H9 (cell line): Measurements from ENCODE around the gene IFIT1. TPM values are rescaled to one million over a fixed set of nuclear protein-coding genes. Genes with fewer than 3 reads are reported as not detected.
"Not testable (repeated sequence)": the region's sequence is repeated elsewhere in the genome, so short reads cannot be mapped to it uniquely, and the experiment has no call there.

Experiments used
- DNase-seq: peaks from one replicate; pipeline ENCODE4 v3.0.0-alpha.2; 2017
- H2AFZ ChIP-seq: one replicate; pipeline ENCODE4 v1.6.1; 2013; ENCODE audit warnings: mild to moderate bottlenecking, low read length, control low read depth, moderate library complexity
- H2AK5ac ChIP-seq: 2 replicates; pipeline ENCODE4 v1.6.1; 2013; ENCODE audit warnings: low read length, control low read depth, mixed read lengths; ENCODE audit not compliant: insufficient read length
- H2BK120ac ChIP-seq: one replicate; pipeline ENCODE4 v1.6.1; 2013; ENCODE audit warnings: low read depth, mild to moderate bottlenecking, low read length, control low read depth, inconsistent platforms; ENCODE audit not compliant: poor library complexity, severe bottlenecking
- H2BK12ac ChIP-seq: 2 replicates; pipeline ENCODE4 v1.6.1; 2013; ENCODE audit warnings: low read length, control low read depth, mixed read lengths, low read depth; ENCODE audit not compliant: insufficient read length
- H2BK15ac ChIP-seq: 2 replicates; pipeline ENCODE4 v1.6.1; 2013; ENCODE audit warnings: low read depth, low read length, control low read depth
- H2BK20ac ChIP-seq: one replicate; pipeline ENCODE4 v1.6.1; 2013; ENCODE audit warnings: low read depth, mild to moderate bottlenecking, low read length, control low read depth, inconsistent platforms; ENCODE audit not compliant: poor library complexity, severe bottlenecking
- H2BK5ac ChIP-seq: 2 replicates; pipeline ENCODE4 v1.6.1; 2013; ENCODE audit warnings: low read length, control low read depth, mixed read lengths; ENCODE audit not compliant: insufficient read length
- H3K14ac ChIP-seq: 2 replicates; pipeline ENCODE4 v1.6.1; 2013; ENCODE audit warnings: low read length, control low read depth; ENCODE audit not compliant: insufficient read depth
- H3K18ac ChIP-seq: 2 replicates; pipeline ENCODE4 v1.6.1; 2013; ENCODE audit warnings: low read depth, mild to moderate bottlenecking, mixed read lengths, low read length, control low read depth; ENCODE audit not compliant: insufficient read length
- H3K23ac ChIP-seq: 2 replicates; pipeline ENCODE4 v1.6.1; 2013; ENCODE audit warnings: low read length, control low read depth, mixed read lengths, low read depth; ENCODE audit not compliant: insufficient read length
- H3K23me2 ChIP-seq: 2 replicates; pipeline ENCODE4 v1.6.1; 2013; ENCODE audit warnings: low read depth, mild to moderate bottlenecking, mixed read lengths, low read length, control low read depth; ENCODE audit not compliant: insufficient read length, poor library complexity, severe bottlenecking
- H3K27ac ChIP-seq: 2 replicates; pipeline ENCODE4 v1.5.1; 2013; ENCODE audit warnings: low read length, control low read depth, mixed read lengths, low read depth; ENCODE audit not compliant: insufficient read length
- H3K27me3 ChIP-seq: 2 replicates; pipeline ENCODE4 v1.6.1; 2013; ENCODE audit warnings: low read length, control low read depth, inconsistent platforms; ENCODE audit not compliant: insufficient read depth
- H3K4ac ChIP-seq: 2 replicates; pipeline ENCODE4 v1.6.1; 2013; ENCODE audit warnings: low read depth, mild to moderate bottlenecking, control low read depth, inconsistent platforms, low read length, moderate library complexity
- H3K4me1 ChIP-seq: 2 replicates; pipeline ENCODE4 v1.6.1; 2013; ENCODE audit warnings: low read length, control low read depth, inconsistent platforms; ENCODE audit not compliant: insufficient read depth
- H3K4me2 ChIP-seq: 2 replicates; pipeline ENCODE4 v1.6.1; 2013; ENCODE audit warnings: low read length, control low read depth, mixed read lengths; ENCODE audit not compliant: insufficient read length, insufficient read depth
- H3K56ac ChIP-seq: 2 replicates; pipeline ENCODE4 v1.6.1; 2013; ENCODE audit warnings: low read depth, mild to moderate bottlenecking, mixed read lengths, low read length, control low read depth; ENCODE audit not compliant: insufficient read length
- H3K79me1 ChIP-seq: 2 replicates; pipeline ENCODE4 v1.6.1; 2013; ENCODE audit warnings: low read depth, mild to moderate bottlenecking, moderate library complexity, low read length, control low read depth, inconsistent platforms; ENCODE audit not compliant: insufficient read depth, poor library complexity, severe bottlenecking
- H3K79me2 ChIP-seq: 2 replicates; pipeline ENCODE4 v1.6.1; 2013; ENCODE audit warnings: low read length, control low read depth, inconsistent platforms; ENCODE audit not compliant: insufficient read depth
- H3K9ac ChIP-seq: 2 replicates; pipeline ENCODE4 v1.6.1; 2013; ENCODE audit warnings: low read length, control low read depth, mixed read lengths; ENCODE audit not compliant: insufficient read length; ENCODE audit errors: extremely low read depth
- H3K9me3 ChIP-seq: one replicate; pipeline ENCODE4 v1.6.1; 2013; ENCODE audit warnings: low read depth, low read length, inconsistent platforms; ENCODE audit not compliant: control insufficient read depth
- H3T11ph ChIP-seq: one replicate; pipeline ENCODE4 v1.6.1; 2013; ENCODE audit warnings: mild to moderate bottlenecking, low read length, control low read depth, inconsistent platforms
- H4K20me1 ChIP-seq: one replicate; pipeline ENCODE4 v1.6.1; 2013; ENCODE audit not compliant: control insufficient read depth, insufficient read length, insufficient read depth
- H4K5ac ChIP-seq: 2 replicates; pipeline ENCODE4 v1.6.1; 2013; ENCODE audit warnings: low read depth, mild to moderate bottlenecking, mixed read lengths, low read length, control low read depth; ENCODE audit not compliant: insufficient read length
- H4K8ac ChIP-seq: replicated peaks from 2 replicates; pipeline ENCODE4 v1.6.1; 2013; ENCODE audit warnings: low read length, control low read depth, mixed read lengths, low read depth; ENCODE audit not compliant: insufficient read length
- H4K91ac ChIP-seq: 2 replicates; pipeline ENCODE4 v1.6.1; 2013; ENCODE audit warnings: low read depth, mild to moderate bottlenecking, moderate library complexity, mixed read lengths, low read length, control low read depth; ENCODE audit not compliant: insufficient read length
- H3K27ac Mint-ChIP-seq, 3 experiments: 2 replicates in 2 of 3; 3 replicates in 1 of 3; pipeline ENCODE4 v1.8.0; 2020 to 2021; ENCODE audit warnings: mixed read lengths in 3 of 3, mild to moderate bottlenecking in 1 of 3, moderate library complexity in 1 of 3
- H3K27me3 Mint-ChIP-seq: 2 replicates; pipeline ENCODE4 v1.8.0; 2021; ENCODE audit warnings: low read depth, mild to moderate bottlenecking, moderate library complexity, mixed read lengths
- H3K36me3 Mint-ChIP-seq, 3 experiments: 2 replicates in 2 of 3; 3 replicates in 1 of 3; pipeline ENCODE4 v1.8.0; 2020 to 2021; ENCODE audit warnings: low read depth in 3 of 3, mixed read lengths in 3 of 3; ENCODE audit not compliant: insufficient read depth in 1 of 3
- H3K4me1 Mint-ChIP-seq, 2 experiments: 2 replicates each; pipeline ENCODE4 v1.8.0; 2020; ENCODE audit warnings: mixed read lengths in 2 of 2
- H3K4me3 Mint-ChIP-seq, 2 experiments: 2 replicates in 1 of 2; 3 replicates in 1 of 2; pipeline ENCODE4 v1.8.0; 2020 to 2021; ENCODE audit warnings: mild to moderate bottlenecking in 2 of 2, mixed read lengths in 2 of 2, moderate library complexity in 1 of 2
- H3K9me3 Mint-ChIP-seq, 2 experiments: 2 replicates in 1 of 2; 3 replicates in 1 of 2; pipeline ENCODE4 v1.8.0; 2020; ENCODE audit warnings: mild to moderate bottlenecking in 2 of 2, mixed read lengths in 2 of 2, moderate library complexity in 1 of 2
- WGBS: extraction: QIAGEN DNeasy Blood & Tissue Kit; methylation state at CpG from one replicate; pipeline ENCODE4 v1.1.7; 2013; ENCODE audit warnings: missing lambda C conversion rate, low lambda C conversion rate, mixed read lengths; ENCODE audit not compliant: insufficient read length; ENCODE audit errors: extremely low coverage; 5-methylcytosine and 5-hydroxymethylcytosine counted together
- total RNA-seq: library from RNA; stranded (reverse); gene quantifications from 2 replicates; pipeline ENCODE4 v1.2.1, GENCODE V29; 2021

Gene IFIT1
- total RNA-seq, 1 experiment from 2014 or later, result 1.2 TPM

DNA sequence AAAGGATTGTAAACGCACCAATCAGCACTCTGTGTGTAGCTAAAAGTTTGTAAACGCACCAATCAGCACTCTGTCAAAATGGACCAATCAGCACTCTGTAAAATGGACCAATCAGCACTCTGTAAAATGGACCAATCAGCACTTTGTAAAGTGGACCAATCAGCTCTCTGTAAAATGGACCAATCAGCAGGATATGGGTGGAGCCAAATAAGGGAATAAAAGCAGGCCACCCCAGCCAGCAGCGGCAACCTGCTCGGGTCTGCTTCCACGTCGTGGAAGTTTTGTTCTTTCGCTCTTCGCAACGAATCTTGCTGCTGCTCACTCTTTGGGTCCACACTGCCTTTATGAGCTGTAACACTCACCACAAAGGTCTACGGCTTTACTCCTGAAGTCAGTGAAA is 19.9 kb downstream of the IFIT1 start:
- H3K23me2 ChIP-seq, H3K23ac ChIP-seq, H2BK15ac ChIP-seq, H3K79me2 ChIP-seq, H3K27ac ChIP-seq, H2BK5ac ChIP-seq, H3K4me1 ChIP-seq, H3K14ac ChIP-seq, H3K4ac ChIP-seq, H2AK5ac ChIP-seq, H3K9me3 Mint-ChIP-seq, DNase-seq, H3K79me1 ChIP-seq, H2BK20ac ChIP-seq, H4K20me1 ChIP-seq, H4K8ac ChIP-seq, H3K18ac ChIP-seq, H2BK120ac ChIP-seq, H3K4me3 Mint-ChIP-seq, H3K4me2 ChIP-seq, H3K9me3 ChIP-seq, H3T11ph ChIP-seq, H3K56ac ChIP-seq, H3K27ac Mint-ChIP-seq, H4K91ac ChIP-seq, H3K9ac ChIP-seq, H2AFZ ChIP-seq, H3K27me3 ChIP-seq, H4K5ac ChIP-seq, H2BK12ac ChIP-seq: not testable (repeated sequence)
- no CpG with 5 or more reads among the region's 10 CpGs for WGBS
- H3K27me3 Mint-ChIP-seq, result peaks cover 27% of the 10 kb centered on the region
- H3K36me3 Mint-ChIP-seq, result peaks cover 3 to 16% (median 9%) of the 10 kb centered on the region in 3 experiments; a peak in 6 of 7 replicates
- peaks cover 8 to 11% of the 10 kb centered on the region in 2 experiments for H3K4me1 Mint-ChIP-seq
